Activated T-helper 1 cell treated with anti-CD3 and anti-CD28 coated beads, Interleukin-12 subunit alpha, Interleukin-12 subunit beta, Interleukin-2, Interleukin-4 antibody, amounts not matched to agents 30 ng/mL and 10 ng/mL and 1 ng/mL, durations not matched to agents 14 hours and 24 hours and 36 hours (primary cell): Measurements from ENCODE around the gene TCEA3. TPM values are rescaled to one million over a fixed set of nuclear protein-coding genes. Genes with fewer than 3 reads are reported as not detected.
A peak's percentile ranks its signal among the peaks of the same experiment; 100 is the strongest.

Source experiments
- DNase-seq: peaks from one replicate; pipeline ENCODE4 v3.0.0; 2021; ENCODE audit warnings: low spot score
- H3K27ac Mint-ChIP-seq: one replicate; pipeline ENCODE4 v1.8.0; 2021; ENCODE audit warnings: mild to moderate bottlenecking, mixed read lengths
- H3K27me3 Mint-ChIP-seq: one replicate; pipeline ENCODE4 v1.8.0; 2022; ENCODE audit warnings: mild to moderate bottlenecking, moderate library complexity, mixed read lengths; ENCODE audit not compliant: insufficient read depth
- H3K36me3 Mint-ChIP-seq: one replicate; pipeline ENCODE4 v1.8.0; 2021; ENCODE audit warnings: low read depth, mixed read lengths
- H3K4me1 Mint-ChIP-seq: one replicate; pipeline ENCODE4 v1.8.0; 2021; ENCODE audit warnings: low read depth, mixed read lengths
- H3K4me3 Mint-ChIP-seq: one replicate; pipeline ENCODE4 v1.8.0; 2021; ENCODE audit warnings: mild to moderate bottlenecking, moderate library complexity, mixed read lengths
- H3K9me3 Mint-ChIP-seq: one replicate; pipeline ENCODE4 v1.8.0; 2021; ENCODE audit warnings: mixed read lengths
- intact Hi-C: fragments of 100-400 bp; cut with micrococcal nuclease; formaldehyde crosslinking; loops from one replicate; pipeline ENCODE4 v1.15.1; 2024
- total RNA-seq: library from RNA; stranded (reverse); gene quantifications from 2 replicates; pipeline ENCODE4 v1.2.3, GENCODE V29; 2022

Gene TCEA3
- total RNA-seq, result 2.0 and 2.6 TPM in 2 replicates

DNA sequence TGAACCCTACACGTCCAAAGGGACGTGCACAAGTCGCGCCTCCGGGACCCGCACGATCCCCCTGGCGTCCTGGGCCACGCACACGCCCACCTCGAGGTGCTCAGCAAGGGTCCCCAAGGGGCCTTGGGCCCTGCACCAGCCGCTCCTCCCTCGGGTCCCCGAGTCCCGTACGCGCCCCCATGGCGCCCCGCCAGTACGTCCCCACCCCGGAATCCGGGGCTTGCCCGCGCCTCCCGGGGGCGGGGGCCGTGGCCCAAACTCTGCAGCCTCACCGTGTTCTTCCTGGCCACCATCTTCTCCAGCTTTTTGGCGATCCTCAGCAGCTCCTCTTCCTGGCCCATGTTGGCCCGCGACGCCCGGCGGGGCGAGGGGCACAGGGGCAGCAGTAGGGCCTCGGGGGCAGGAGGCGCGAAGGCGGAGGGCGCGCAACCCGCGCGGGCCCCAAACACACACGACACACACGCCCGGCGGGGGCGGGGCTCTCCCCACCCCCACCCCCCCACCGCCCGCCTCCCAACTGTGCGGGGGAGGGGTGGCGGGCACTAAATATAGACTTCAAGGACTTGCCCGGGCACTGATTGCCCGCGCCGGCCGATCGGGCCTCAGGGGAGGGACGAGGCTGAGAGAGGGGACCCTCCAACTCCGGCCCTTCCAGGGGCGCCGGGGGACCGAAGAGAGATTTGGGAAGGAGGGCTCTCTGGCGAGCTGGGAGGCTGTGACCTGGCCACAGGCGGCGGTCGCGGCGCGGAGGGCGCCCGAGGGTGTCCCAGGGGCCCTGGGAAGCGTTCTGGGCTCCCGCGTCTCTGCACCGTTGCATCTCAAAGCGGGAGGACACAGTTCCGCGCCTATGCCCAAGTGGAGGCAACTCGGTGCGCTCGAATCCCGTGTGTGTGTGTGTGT, at the start of gene TCEA3:
TCEA3 (minus strand) TSS at position 456 of the 900 bp plus-strand sequence; CDS start at position 341, 115 bp downstream.
- Mint-ChIP-seq H3K4me3 (peak within 1 kb of the TSS; percentile 82), H3K4me1 (peaks cover 19% of the 10 kb centered on the region), H3K27me3 (peaks cover 41% of the 10 kb centered on the region), H3K27ac (no peak within 1 kb of the TSS), H3K9me3 (no peaks in the 10 kb centered on the region), H3K36me3 (no peaks in the 10 kb centered on the region)
- intact Hi-C loops, result no loop called here
- no peak for DNase-seq

DNA sequence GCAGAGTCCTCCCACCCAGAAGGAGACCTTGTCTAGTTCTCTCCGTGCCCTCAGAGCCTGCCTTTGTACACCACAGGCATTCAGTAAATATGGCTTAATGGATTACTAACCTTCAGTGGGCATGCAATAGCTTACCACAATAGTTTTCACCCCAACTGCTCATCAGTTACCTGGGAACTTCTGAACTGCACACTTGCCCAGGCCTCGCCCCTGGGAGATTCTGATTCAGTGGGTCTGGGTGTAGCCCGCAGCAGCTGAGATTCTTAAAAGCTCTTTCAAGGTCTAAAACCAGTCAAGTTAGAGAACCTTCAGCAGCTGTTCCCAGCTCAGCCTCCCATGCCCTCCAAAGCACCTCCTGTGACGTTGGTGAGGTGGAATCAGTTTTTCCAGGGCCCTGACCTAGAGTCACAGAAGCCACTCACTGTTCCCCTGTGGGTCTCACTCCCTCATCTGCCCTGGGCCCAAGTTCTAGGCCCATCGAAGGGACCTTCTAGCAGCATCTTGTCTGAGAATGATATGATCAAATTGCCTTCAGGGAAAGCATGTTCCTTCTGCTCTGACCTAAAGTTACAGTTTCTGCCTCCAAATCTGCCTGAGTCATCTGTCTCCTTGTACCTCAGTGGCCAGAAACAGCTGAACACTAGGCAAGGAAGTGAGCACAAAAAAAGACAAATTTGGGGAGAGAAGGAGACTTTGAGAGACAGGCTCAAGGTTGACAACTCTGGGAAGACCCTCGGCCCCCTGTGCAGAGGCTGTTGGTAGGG, 48.7 kb upstream of the TCEA3 start:
- no peak overlapping the region for H3K4me3 Mint-ChIP-seq
- no peaks in the 10 kb centered on the region for H3K9me3 Mint-ChIP-seq
- intact Hi-C loops, result no loop called here
- H3K27ac Mint-ChIP-seq, result no peak overlapping the region
- DNase-seq, result no peak
- H3K4me1 Mint-ChIP-seq, result no peaks in the 10 kb centered on the region
- no peaks in the 10 kb centered on the region for H3K36me3 Mint-ChIP-seq
- H3K27me3 Mint-ChIP-seq, result peaks cover 20% of the 10 kb centered on the region

DNA sequence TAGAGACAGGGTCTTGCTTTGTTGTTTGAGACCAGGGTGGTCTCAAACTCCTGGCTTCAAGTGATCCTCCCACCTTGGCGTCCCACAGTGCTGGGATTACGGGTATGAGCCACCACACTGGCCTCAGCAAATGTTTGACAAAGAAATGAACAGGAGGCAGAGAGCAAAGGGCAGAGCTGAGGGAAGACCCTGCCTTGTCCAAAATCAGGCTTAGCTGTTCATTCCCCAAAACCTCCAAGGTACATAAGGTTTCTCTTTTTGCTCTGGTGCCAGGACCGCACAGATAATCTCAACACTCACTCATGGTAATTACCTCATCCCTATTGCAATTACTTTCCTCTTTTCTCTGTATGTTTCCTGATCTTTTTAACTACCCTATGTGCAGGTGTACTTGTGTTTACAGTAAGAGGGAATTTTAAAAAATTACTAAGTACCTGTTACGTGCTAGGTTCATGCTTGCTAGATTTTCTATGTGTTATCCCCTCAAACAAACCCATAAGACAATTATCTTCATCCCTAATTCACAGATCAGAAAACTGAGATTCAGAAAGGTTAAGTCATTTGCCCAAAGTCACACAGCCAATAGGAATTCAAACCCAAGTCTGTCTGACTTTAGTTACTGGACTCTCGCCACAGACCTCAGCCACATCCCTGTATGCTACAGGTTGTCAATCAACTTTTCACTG, 47.9 kb upstream of the TCEA3 start:
- DNase-seq, result no peak
- intact Hi-C loops, result no loop called here
- H3K27me3 Mint-ChIP-seq, result peaks cover 19% of the 10 kb centered on the region
- no peak overlapping the region for H3K27ac Mint-ChIP-seq
- no peaks in the 10 kb centered on the region for H3K36me3 Mint-ChIP-seq
- no peaks in the 10 kb centered on the region for H3K4me1 Mint-ChIP-seq
- H3K9me3 Mint-ChIP-seq, result no peaks in the 10 kb centered on the region
- no peak overlapping the region for H3K4me3 Mint-ChIP-seq

DNA sequence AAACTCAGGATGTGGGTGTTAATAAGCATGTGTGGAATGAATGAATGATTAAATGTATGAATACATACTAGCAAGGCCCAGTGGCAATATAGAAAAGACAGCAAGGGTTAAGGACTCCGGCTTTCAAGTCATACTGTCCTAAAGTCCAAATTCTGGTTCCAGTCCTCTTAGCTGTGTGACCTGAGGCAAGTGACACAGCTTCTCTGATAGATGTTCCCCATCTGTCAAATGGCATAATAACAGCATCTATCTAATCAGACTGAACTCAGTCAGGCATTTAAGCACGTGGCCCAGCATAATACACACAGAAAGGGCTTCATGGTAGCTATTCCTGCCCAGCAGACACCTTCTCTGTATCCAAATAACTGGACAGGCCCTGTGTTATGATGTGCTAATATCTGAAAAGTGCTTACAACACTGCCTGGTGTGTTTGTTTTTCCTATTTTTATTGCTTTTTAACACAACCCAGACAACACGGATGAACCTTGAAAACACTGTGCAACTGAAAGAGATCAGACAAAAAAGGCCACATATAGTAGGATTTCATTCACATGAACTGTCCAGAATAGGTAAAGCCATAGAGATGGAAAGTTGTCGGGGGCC, 47.0 kb upstream of the TCEA3 start:
- DNase-seq, result no peak
- intact Hi-C loops, result no loop called here
- H3K36me3 Mint-ChIP-seq, result no peaks in the 10 kb centered on the region
- no peaks in the 10 kb centered on the region for H3K4me1 Mint-ChIP-seq
- no peaks in the 10 kb centered on the region for H3K9me3 Mint-ChIP-seq
- H3K27me3 Mint-ChIP-seq, result peaks cover 18% of the 10 kb centered on the region
- no peak overlapping the region for H3K27ac Mint-ChIP-seq
- no peak overlapping the region for H3K4me3 Mint-ChIP-seq

DNA sequence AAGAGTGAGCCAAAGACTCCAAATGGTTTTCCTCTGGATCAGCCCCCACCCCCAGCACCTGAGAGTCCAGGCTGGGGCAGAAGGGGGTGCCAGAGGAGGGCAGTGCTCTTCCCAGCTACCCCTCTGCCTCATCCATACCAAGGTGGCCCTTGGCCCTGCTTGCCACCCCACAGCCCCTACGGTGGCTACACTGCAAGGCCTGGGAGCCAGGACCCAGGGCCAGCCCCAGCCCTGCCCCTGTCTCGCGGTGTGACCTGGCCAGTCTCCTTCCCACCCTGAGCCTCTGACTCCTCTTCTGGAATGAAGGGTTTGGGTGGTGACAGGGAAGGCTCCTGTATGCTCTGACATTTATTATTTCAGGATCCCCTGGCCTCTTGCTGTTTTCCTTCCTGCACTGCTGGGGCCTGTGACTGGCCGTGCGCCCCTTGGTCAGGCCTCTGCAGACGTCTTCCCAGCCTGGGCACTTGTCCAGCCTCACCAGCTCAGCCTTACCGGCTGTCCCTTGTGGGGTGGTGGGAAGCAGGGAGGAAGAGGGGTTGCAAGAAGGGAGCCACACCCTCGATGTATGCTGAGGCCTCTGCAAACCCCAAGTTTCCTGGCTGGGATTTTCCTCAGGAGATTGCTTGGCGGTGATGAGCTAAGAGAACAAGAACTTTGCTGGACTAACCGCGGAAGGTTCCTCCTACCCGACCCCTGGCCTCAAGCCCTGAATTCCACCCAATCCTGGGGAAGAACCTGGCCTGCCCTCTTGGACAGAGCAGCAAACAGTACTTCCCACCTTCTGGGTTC, 45.9 kb upstream of the TCEA3 start:
- intact Hi-C loops, result no loop called here
- H3K4me3 Mint-ChIP-seq, result no peak overlapping the region
- H3K27ac Mint-ChIP-seq, result no peak overlapping the region
- DNase-seq, result no peak
- H3K9me3 Mint-ChIP-seq, result no peaks in the 10 kb centered on the region
- H3K36me3 Mint-ChIP-seq, result no peaks in the 10 kb centered on the region
- peaks cover 17% of the 10 kb centered on the region for H3K27me3 Mint-ChIP-seq
- no peaks in the 10 kb centered on the region for H3K4me1 Mint-ChIP-seq

- Mint-ChIP-seq H3K4me3 (no peak overlapping the region), H3K36me3 (no peaks in the 10 kb centered on the region), H3K9me3 (no peaks in the 10 kb centered on the region), H3K27ac (no peak overlapping the region), H3K27me3 (peaks cover 14% of the 10 kb centered on the region), H3K4me1 (no peaks in the 10 kb centered on the region)
- intact Hi-C loops, result no loop called here
- no peak for DNase-seq
Observed at GRCh38 chr1:23469372-23469982, 44.9 kb upstream of the TCEA3 start.

GRCh38 chr1:23466423-23466989, 42.0 kb upstream of the TCEA3 start:
- peaks cover 7% of the 10 kb centered on the region for H3K27me3 Mint-ChIP-seq
- intact Hi-C loops, result no loop called here
- no peak overlapping the region for H3K4me3 Mint-ChIP-seq

DNA sequence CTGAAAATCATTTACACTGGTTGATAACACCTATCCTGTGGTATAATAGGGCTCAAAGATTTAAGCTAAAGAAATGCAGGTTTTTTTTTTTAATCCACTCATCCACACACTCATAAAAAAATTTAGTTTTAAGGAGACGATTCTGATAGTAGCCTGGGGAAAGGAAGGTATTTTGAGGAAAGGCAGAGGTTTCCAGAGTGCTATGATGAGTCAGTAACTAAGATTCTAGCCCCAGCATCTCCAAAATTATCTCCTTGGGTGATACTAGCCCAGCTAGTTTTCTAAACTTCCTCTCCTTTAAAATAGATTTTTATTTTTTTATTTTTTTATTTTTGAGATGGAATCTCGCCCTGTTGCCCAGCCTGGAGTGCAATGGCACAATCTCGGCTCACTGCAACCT, 38.7 kb upstream of the TCEA3 start:
- no peaks in the 10 kb centered on the region for H3K4me1 Mint-ChIP-seq
- peaks cover 13% of the 10 kb centered on the region for H3K27me3 Mint-ChIP-seq
- H3K9me3 Mint-ChIP-seq, result no peaks in the 10 kb centered on the region
- DNase-seq, result no peak
- H3K36me3 Mint-ChIP-seq, result no peaks in the 10 kb centered on the region
- H3K4me3 Mint-ChIP-seq, result no peak overlapping the region
- no peak overlapping the region for H3K27ac Mint-ChIP-seq
- intact Hi-C loops, result no loop called here

More at GRCh38 chr1:23466423-23466989, 42.0 kb upstream of the TCEA3 start:
- Mint-ChIP-seq H3K9me3 (no peaks in the 10 kb centered on the region), H3K36me3 (no peaks in the 10 kb centered on the region), H3K4me1 (no peaks in the 10 kb centered on the region), H3K27ac (no peak overlapping the region)
- no peak for DNase-seq

DNA sequence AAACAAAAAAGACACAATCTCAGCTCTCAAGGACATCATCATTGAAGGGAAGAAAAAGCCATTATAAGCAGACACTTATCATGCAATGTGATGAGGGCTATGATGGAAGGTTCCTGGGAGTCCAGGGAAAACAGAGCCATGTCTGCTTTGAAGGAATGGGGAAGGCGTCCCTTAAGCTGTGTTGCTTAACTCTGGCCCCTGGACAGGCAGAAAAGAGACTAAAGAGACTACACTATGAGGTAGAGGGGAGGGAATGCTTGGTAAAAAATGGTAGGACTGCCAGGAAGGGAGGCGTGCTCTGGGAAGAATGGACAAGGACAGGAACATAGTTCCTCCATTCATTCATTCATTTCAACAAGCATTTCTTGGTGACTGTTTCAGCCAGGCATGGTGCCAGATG, 38.2 kb upstream of the TCEA3 start:
- Mint-ChIP-seq H3K4me1 (no peaks in the 10 kb centered on the region), H3K9me3 (no peaks in the 10 kb centered on the region), H3K27me3 (peaks cover 15% of the 10 kb centered on the region), H3K4me3 (no peak overlapping the region), H3K27ac (no peak overlapping the region), H3K36me3 (no peaks in the 10 kb centered on the region)
- intact Hi-C loops, result no loop called here
- DNase-seq, result no peak

DNA sequence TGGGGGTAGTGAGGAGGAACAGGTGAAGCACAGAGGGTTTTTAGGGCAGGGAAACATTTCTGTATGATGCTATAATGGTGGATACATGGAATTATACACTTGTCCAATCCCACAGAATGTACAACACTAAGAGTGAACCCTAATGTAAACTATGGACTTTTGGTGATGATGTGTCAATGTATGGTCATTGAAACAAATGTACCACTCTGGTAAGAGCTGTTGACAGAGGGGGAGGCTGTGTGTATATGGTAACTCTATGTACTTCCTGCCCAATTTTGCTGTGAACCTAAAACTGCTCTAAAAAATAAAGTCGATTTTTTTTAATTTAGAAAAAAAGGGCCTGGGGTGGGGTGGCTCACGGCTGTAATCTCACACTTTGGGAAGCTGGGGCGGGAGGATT, 36.5 kb upstream of the TCEA3 start:
- Mint-ChIP-seq H3K9me3 (no peaks in the 10 kb centered on the region), H3K4me1 (no peaks in the 10 kb centered on the region), H3K36me3 (no peaks in the 10 kb centered on the region), H3K27ac (no peak overlapping the region), H3K27me3 (peaks cover 17% of the 10 kb centered on the region), H3K4me3 (no peak overlapping the region)
- DNase-seq, result no peak
- intact Hi-C loops, result no loop called here

DNA sequence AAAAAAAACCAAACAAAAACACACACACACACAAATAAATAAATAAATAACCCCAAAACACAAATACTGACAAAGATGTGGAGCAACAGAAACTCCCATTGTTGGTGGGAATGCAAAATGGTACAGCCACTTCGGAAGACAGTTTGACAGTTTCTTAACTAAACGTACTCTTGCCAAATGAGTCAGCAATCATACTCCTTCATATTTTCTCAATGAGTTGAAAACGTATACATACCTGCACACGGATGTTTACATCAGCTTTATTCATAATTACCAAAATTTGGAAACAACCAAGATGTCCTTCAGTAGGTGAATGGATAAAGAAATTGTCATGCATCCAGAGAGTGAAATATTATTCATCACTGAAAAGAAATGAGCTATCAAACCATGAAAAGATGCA, 36.0 kb upstream of the TCEA3 start:
- no peak for DNase-seq
- Mint-ChIP-seq H3K27me3 (peaks cover 18% of the 10 kb centered on the region), H3K4me3 (no peak overlapping the region), H3K36me3 (no peaks in the 10 kb centered on the region), H3K27ac (no peak overlapping the region), H3K4me1 (no peaks in the 10 kb centered on the region), H3K9me3 (no peaks in the 10 kb centered on the region)
- intact Hi-C loops, result no loop called here
